A549 treated with CORT108297 at 1 μM for 4 hours (cell line): ENCODE measurements around the gene TMEM269. TPM values are rescaled to one million over a fixed set of nuclear protein-coding genes. Genes with fewer than 3 reads are reported as not detected.

Source experiments
- total RNA-seq: library from RNA; stranded (reverse); fragments of 200-300 nt; extraction: Qiagen RNA extraction; gene quantifications from 5 replicates; pipeline ENCODE4 v1.2.3, GENCODE V29; 2022

The TMEM269 gene, protein sequence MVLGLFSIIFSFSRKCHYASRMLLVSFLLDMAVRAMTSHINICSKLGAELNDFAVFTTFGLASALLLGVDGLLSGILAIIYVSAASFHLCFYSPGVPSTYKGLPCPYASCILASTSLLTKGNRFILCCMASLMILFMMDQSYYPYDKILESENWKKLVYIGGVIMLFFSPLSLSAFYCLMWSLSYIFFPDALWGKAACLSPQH
- 0.06 to 0.16 TPM (median 0.08 TPM) in 5 replicates for total RNA-seq

DNA sequence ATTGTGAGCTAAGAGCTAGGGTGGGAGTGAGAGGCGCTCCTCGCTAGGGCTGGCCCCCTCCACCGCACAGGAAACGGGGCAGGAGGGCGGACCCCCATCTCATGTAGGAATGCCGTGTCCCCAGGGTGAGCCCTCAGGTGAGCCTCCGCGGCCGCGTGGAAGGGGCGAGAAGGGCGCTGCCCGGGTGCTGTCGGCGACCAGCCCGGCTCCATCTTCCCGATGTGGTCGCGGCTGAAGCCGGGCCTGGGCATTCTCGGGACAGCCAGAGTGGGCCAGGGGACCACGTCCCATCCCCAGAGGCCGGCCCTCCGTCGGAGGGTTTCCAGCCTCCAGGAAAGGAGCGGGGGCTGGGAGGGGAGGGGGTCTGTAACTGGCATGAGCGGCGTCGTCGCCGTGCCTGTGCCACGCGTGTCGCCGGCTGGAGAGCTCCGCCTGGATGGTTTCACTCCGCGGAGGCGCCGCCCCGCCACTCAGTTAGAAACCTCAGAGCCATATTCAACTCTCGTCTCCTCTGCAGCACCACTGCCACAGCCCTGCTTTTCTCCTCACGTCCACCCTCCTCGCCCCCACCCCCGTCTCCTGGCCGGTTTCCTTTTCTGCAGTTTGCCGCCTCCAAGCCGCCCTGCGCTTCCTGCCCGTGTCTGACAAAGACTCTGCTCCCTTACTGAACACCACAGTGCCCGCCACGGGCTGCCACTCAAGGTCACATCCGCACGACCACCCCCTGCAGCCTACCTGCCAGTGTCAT is at the start of gene TMEM269:
TMEM269 (plus strand) TSS at position 46 of the 748 bp plus-strand sequence. CDS start 4,903 bp downstream, outside the sequence.

DNA sequence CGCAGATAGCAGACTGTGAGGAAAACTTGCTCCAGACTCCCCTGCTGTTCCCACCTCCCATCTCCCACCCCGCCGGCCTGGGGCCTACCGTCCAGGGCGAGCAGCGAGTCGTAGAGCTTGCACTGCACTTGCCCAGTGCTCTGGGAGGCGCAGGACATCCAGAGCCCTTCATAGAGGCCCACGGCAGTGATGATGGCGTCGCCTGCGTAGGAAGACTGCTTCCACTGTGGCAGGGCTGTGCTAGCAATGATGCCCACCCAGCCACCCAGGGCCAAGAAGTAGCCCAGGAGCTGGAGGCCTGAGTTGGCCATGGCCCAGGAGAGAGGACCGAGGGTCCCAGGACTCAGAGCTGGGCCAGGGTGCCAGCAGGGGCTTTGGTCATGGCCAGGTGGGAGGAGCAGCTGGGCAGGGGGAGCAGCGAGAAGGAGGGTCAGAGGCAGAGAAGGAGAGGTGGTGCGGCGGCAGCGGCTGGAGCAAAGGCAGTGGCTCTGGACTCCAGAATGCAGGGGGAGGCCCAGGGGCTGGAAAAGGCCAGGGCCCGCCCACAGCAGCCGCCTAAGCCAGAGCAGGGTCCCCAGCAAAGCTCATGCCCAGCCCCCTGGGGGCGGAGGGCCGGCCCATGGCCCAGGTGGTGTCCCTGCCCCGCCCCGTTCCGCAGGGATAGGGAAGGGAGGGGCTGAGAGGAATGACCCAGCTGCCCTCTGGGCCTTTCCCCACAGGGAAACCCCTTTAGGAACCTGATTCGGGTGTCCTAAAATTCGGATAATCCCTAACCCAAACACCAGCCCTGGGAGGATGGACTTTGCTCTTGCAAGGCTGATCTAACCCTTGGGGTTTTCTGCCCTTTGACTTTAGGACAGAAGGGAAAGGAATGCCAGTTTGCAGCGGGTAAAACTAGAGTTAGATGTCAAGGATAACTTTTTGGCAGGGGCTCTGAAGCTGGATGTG is 44.8 kb upstream of the TMEM269 start, which contains the start of gene CLDN19:
CLDN19 (minus strand) TSS at position 484 of the 948 bp plus-strand sequence; CDS start at position 311, 173 bp downstream.

DNA sequence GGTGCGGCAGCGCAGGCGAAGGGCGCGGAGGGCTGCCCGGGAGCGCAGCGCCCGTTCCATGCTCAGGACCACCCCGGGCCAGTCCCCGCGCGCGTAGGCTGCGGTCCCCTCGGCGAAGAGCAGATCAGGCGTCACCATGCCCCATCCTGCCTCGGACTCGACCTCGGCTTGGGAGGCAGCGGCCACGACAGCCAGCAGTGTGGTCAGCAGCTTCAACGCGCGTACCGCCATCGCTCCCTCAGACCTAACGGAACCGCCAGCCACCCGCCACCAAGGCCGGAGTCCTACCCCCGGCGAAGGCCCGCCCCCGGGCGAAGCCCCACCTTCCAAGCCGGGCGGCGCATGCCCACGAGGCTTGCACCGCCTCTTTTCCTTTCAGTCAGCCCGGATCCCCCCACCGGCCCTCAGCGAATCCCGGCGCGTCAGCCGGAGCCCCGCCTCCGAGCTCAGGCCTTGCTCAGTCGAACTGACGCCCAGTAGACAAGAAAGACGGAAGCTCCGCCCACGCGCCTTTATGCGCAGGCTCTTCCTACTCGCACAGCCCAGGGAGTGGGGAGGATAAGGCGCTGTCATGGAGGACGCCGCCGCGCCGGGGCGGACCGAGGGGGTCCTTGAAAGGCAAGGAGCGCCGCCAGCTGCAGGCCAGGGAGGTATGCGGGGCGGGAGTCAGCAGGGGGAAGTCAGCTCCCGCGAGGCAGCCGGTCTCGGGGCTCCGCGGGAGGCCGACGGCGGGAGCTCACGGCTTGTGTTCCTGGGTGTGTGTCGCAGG is 17.9 kb upstream of the TMEM269 start, which contains the start of the genes C1orf50 and P3H1:
C1orf50 (plus strand) TSS at position 509 of the 769 bp plus-strand sequence; CDS start at position 572, 63 bp downstream.
P3H1 (minus strand) TSS at position 288 of the 769 bp plus-strand sequence; CDS start at position 231, 57 bp downstream.

DNA sequence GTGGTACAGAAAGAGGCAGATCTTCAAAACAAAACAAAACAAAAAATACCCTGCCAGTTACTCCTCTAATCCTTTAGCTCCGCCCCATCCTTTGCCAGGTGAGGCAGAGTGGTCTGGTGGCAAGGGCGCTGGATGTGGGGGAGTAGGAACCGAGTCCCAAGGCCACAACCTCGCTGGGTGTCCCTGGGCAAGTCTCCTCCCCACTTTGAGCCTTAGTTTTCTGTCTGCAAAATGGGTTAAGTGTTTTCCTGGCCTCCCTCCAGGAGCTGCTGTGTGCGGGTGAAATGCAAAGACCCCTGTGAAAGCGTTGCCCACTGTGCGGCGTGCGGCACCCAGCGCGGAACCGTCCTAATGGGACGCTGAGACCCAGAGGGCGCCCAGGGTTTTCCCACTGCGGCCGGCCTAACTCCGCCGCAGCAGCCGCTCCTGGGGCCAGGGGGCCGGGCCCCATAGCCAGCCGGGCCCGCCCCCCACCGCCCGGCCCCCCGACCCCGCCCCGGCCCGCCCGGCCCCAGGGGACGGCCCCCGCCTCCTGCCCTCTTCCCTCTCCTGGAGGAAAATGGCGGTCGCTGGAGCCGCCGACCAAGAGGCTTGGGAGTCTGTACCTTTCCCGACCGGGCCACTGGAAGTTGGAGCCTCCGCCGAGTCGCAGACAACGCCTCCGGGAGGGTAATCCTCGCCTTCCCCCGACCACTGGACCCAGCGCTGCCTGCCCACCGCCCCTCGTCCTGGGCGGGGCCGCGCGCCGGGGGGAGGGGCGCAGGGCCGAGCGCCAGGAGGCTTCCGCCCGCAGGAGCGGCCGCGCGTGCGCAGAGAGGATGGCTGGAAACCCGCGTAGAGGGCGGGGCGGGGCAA is 32.0 kb downstream of the TMEM269 start, which contains the start of the genes ERMAP and SVBP:
ERMAP (plus strand) TSS at position 538 of the 855 bp plus-strand sequence. CDS start 13,327 bp downstream, outside the sequence.
SVBP (minus strand) TSS at position 813 of the 855 bp plus-strand sequence. CDS start 853 bp downstream, outside the sequence.

DNA sequence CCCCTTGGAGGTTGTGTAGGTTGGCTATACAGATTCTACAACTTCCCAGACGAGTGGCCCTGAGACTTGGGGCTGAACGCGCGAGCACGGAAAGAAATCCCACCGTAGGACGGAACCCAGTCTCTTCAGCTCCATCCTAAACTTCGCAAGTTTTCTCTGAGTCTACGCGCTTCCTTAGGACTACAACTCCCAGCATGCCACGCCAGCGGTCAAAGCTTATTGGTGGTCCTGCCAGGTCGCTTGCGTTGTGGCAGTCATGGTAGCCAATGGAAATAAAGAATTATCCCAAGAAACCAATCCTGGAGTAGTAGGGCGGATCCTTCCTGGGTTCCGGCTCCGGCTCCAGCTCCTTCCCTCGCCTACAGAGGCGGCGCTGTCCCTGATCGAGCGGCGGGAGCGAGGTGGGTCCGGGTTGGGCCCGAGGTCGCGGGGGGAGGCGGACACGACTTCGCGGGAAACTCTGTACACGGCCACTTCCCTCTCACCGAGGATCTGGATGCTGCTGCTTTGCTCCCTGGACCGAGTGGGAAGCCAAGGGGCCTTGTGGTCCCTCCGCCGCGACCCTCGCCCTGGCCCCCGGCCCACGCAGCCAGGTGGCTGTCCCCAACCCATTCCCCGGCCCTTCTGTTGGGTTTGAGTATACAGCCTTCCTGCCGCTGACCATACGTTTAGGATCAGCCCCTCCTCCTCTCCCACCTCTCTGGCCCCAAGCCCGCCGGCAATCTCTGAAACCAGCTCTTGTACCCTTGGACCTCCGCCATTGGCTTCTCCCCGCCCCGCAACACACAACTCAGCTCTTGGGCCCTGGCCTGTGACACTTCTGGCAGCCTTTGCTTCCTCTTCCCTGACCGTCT is 61.7 kb downstream of the TMEM269 start, which contains the start of gene ZNF691:
ZNF691 (plus strand) TSS at position 357 of the 854 bp plus-strand sequence. CDS start 3,046 bp downstream, outside the sequence.

Other genes starting within 250 kb of the TMEM269 start
- 55.2 to 67.9 TPM (median 60.7 TPM) in 5 replicates for gene PPIH, start 126.6 kb upstream of the TMEM269 start, total RNA-seq
- 718 to 754 TPM (median 733 TPM) in 5 replicates for gene YBX1, start 102.6 kb upstream of the TMEM269 start, total RNA-seq
- gene CLDN19, start 44.8 kb upstream of the TMEM269 start, total RNA-seq: not detected in 5 replicates
- 28.8 to 34.7 TPM (median 32.9 TPM) in 5 replicates for gene P3H1, start 18.0 kb upstream of the TMEM269 start, total RNA-seq
- 2.3 to 4.5 TPM (median 3.6 TPM) in 5 replicates for gene C1orf50, start 17.7 kb upstream of the TMEM269 start, total RNA-seq
- 3.4 to 3.7 TPM (median 3.7 TPM) in 5 replicates for gene ERMAP, start 32.1 kb downstream of the TMEM269 start, total RNA-seq
- 13.2 to 15.1 TPM (median 14.8 TPM) in 5 replicates for gene SVBP, start 32.4 kb downstream of the TMEM269 start, total RNA-seq
- 5.1 to 7.2 TPM (median 6.7 TPM) in 5 replicates for gene ZNF691, start 61.6 kb downstream of the TMEM269 start, total RNA-seq
- 113 to 147 TPM (median 130 TPM) in 5 replicates for gene SLC2A1, start 173.9 kb downstream of the TMEM269 start, total RNA-seq